Activated CD8-positive, alpha-beta T cell treated with anti-CD3 and anti-CD28 coated beads for 36 hours (primary cell): ENCODE data around the gene SELENOO. TPM values are rescaled to one million over a fixed set of nuclear protein-coding genes. Genes with fewer than 3 reads are reported as not detected.

Experiments
- ATAC-seq: fragments of 200-7000 bp; cut with Tn5 transposase; one replicate; pipeline ENCODE4 v1.10.0; 2021; ENCODE audit warnings: mild to moderate bottlenecking, moderate library complexity
- CTCF ChIA-PET: fragments of 350-600 bp; sonication (Branson Sonifier 250); formaldehyde crosslinking; loops from one replicate; lab custom pipeline; 2021; ENCODE audit warnings: antibody characterized with exemption; lab: Charles Lee
- POLR2A ChIA-PET: fragments of 350-600 bp; sonication (Branson Sonifier 250); formaldehyde crosslinking; loops from one replicate; lab custom pipeline; 2021; ENCODE audit warnings: antibody characterized with exemption; lab: Charles Lee
- DNase-seq: peaks from one replicate; pipeline ENCODE4 v3.0.0-alpha.2; 2020
- H3K27ac Mint-ChIP-seq: one replicate; pipeline ENCODE4 v1.8.0; 2021; ENCODE audit warnings: mild to moderate bottlenecking, mixed read lengths
- H3K27me3 Mint-ChIP-seq: one replicate; pipeline ENCODE4 v1.8.0; 2021; ENCODE audit warnings: mixed read lengths
- H3K36me3 Mint-ChIP-seq: one replicate; pipeline ENCODE4 v1.8.0; 2021; ENCODE audit warnings: low read depth, mixed read lengths
- H3K4me1 Mint-ChIP-seq: one replicate; pipeline ENCODE4 v1.8.0; 2021; ENCODE audit warnings: low read depth, mixed read lengths
- H3K4me3 Mint-ChIP-seq: one replicate; pipeline ENCODE4 v1.8.0; 2021; ENCODE audit warnings: mild to moderate bottlenecking, moderate library complexity, mixed read lengths
- H3K9me3 Mint-ChIP-seq: one replicate; pipeline ENCODE4 v1.8.0; 2021; ENCODE audit warnings: mixed read lengths
- CTCF ChIP-seq: fragments of 200-600 bp; IDR thresholded peaks from one replicate; pipeline ENCODE4 v1.8.0; 2022; ENCODE audit warnings: antibody characterized with exemption, mild to moderate bottlenecking
- intact Hi-C: fragments of 100-400 bp; cut with micrococcal nuclease; formaldehyde crosslinking; loops from one replicate; pipeline ENCODE4 v1.10.0; 2022
- total RNA-seq, 2 experiments: library from RNA; stranded (reverse); gene quantifications; one replicate each; pipeline ENCODE4 v1.2.3, GENCODE V29; 2021

Gene SELENOO
- total RNA-seq, 2 experiments from 2014 or later, result 24.0 to 25.5 TPM

GRCh38 chr22:50218153-50218995 is 17.6 kb downstream of the SELENOO start:
- intact Hi-C loops, result no loop called here
- ChIA-PET CTCF (no interaction called here), POLR2A (interaction anchor here (1.5 kb wide), 1 partner anchor 17 kb away, joined by 5 read pairs; the partner anchor contains the start of gene SELENOO)
- ATAC-seq (no peak), DNase-seq (no peak)
- Mint-ChIP-seq H3K9me3 (no peaks in the 10 kb centered on the region), H3K27ac (no peak overlapping the region), H3K4me1 (no peaks in the 10 kb centered on the region), H3K27me3 (no peaks in the 10 kb centered on the region), H3K4me3 (no peak overlapping the region), H3K36me3 (peaks cover 34% of the 10 kb centered on the region)
- no peak for TF ChIP-seq CTCF

GRCh38 chr22:50218996-50219727 is 18.4 kb downstream of the SELENOO start:
- H3K27me3 Mint-ChIP-seq, result no peaks in the 10 kb centered on the region
- H3K4me3 Mint-ChIP-seq, result no peak overlapping the region
- ChIA-PET CTCF (no interaction called here), POLR2A (interaction anchor here (1.5 kb wide), 1 partner anchor 18 kb away, joined by 5 read pairs; the partner anchor contains the start of gene SELENOO)
- TF ChIP-seq CTCF, result no peak
- DNase-seq (no peak), ATAC-seq (no peak)
- H3K27ac Mint-ChIP-seq, result no peak overlapping the region
- H3K36me3 Mint-ChIP-seq, result peaks cover 36% of the 10 kb centered on the region
- intact Hi-C loops, result no loop called here
- H3K4me1 Mint-ChIP-seq, result no peaks in the 10 kb centered on the region
- H3K9me3 Mint-ChIP-seq, result no peaks in the 10 kb centered on the region

GRCh38 chr22:50219800-50220602 is 19.2 kb downstream of the SELENOO start:
- POLR2A ChIA-PET, result interaction anchor here (0.9 kb wide), 1 partner anchor 12 kb away, joined by 4 read pairs; no protein-coding TSS in a partner anchor
- TF ChIP-seq CTCF, result no peak

GRCh38 chr22:50220603-50221409 is 20.0 kb downstream of the SELENOO start:
- ChIA-PET CTCF (interaction anchor here (1.3 to 1.4 kb wide), 2 partner anchors 12 to 70 kb away, joined by 4 to 7 read pairs; no protein-coding TSS in a partner anchor), POLR2A (interaction anchor here (0.6 to 0.9 kb wide), 2 partner anchors 11 to 221 kb away, joined by 3 to 4 read pairs; no protein-coding TSS in a partner anchor)
- DNase-seq (no peak), ATAC-seq (no peak)
- intact Hi-C loops, result no loop called here
- Mint-ChIP-seq H3K36me3 (peaks cover 34% of the 10 kb centered on the region), H3K4me1 (no peaks in the 10 kb centered on the region), H3K9me3 (no peaks in the 10 kb centered on the region), H3K27ac (no peak overlapping the region), H3K27me3 (no peaks in the 10 kb centered on the region), H3K4me3 (no peak overlapping the region)
- no peak for TF ChIP-seq CTCF

More at GRCh38 chr22:50219800-50220602, 19.2 kb downstream of the SELENOO start:
- H3K4me3 Mint-ChIP-seq, result no peak overlapping the region
- H3K36me3 Mint-ChIP-seq, result peaks cover 33% of the 10 kb centered on the region
- H3K4me1 Mint-ChIP-seq, result no peaks in the 10 kb centered on the region
- intact Hi-C loops, result no loop called here
- H3K27me3 Mint-ChIP-seq, result no peaks in the 10 kb centered on the region
- ATAC-seq, result no peak
- CTCF ChIA-PET, result interaction anchor here (1.4 kb wide), 1 partner anchor 12 kb away, joined by 7 read pairs; no protein-coding TSS in a partner anchor
- no peaks in the 10 kb centered on the region for H3K9me3 Mint-ChIP-seq
- no peak for DNase-seq
- no peak overlapping the region for H3K27ac Mint-ChIP-seq
